Neuronal stem cell (in vitro differentiated cells): Measurements from ENCODE around the gene UBQLN1.

Experiments
- DNase-seq: peaks from one replicate; pipeline ENCODE4 v3.0.0-alpha.2; 2013; ENCODE audit warnings: low spot score
- H2AFZ ChIP-seq: one replicate; pipeline ENCODE4 v1.6.1; 2013; ENCODE audit warnings: mild to moderate bottlenecking, low read length, inconsistent platforms
- H2AK5ac ChIP-seq: 2 replicates; pipeline ENCODE4 v1.6.1; 2013; ENCODE audit warnings: low read depth, mild to moderate bottlenecking, inconsistent platforms, low read length, moderate library complexity, mixed read lengths
- H2BK120ac ChIP-seq: 2 replicates; pipeline ENCODE4 v1.6.1; 2013; ENCODE audit warnings: low read depth, mild to moderate bottlenecking, inconsistent platforms, low read length, moderate library complexity, mixed read lengths
- H2BK12ac ChIP-seq: one replicate; pipeline ENCODE4 v1.6.1; 2013; ENCODE audit warnings: low read length, inconsistent platforms
- H2BK15ac ChIP-seq: 2 replicates; pipeline ENCODE4 v1.6.1; 2013; ENCODE audit warnings: mild to moderate bottlenecking, low read length, inconsistent platforms, mixed read lengths
- H2BK5ac ChIP-seq: one replicate; pipeline ENCODE4 v1.6.1; 2013; ENCODE audit warnings: inconsistent platforms, mild to moderate bottlenecking, low read length, moderate library complexity
- H3K14ac ChIP-seq: one replicate; pipeline ENCODE4 v1.6.1; 2013; ENCODE audit warnings: low read length, inconsistent platforms
- H3K18ac ChIP-seq: 2 replicates; pipeline ENCODE4 v1.6.1; 2013; ENCODE audit warnings: low read length, inconsistent platforms
- H3K23ac ChIP-seq: 2 replicates; pipeline ENCODE4 v1.6.1; 2013; ENCODE audit warnings: low read depth, mild to moderate bottlenecking, mixed read lengths, low read length, inconsistent platforms; ENCODE audit not compliant: poor library complexity
- H3K27ac ChIP-seq: replicated peaks from 3 replicates; pipeline ENCODE4 v1.5.1; 2013; ENCODE audit warnings: low read length, inconsistent platforms
- H3K27me3 ChIP-seq, 3 experiments: 2 replicates each; pipeline ENCODE4 v1.6.1; 2013; ENCODE audit warnings: low read length in 3 of 3, mild to moderate bottlenecking in 2 of 3, inconsistent platforms in 1 of 3, low read depth in 1 of 3, mixed read lengths in 1 of 3, moderate library complexity in 1 of 3; ENCODE audit not compliant: control insufficient read depth in 3 of 3, insufficient read depth in 3 of 3
- H3K36me3 ChIP-seq, 2 donors: replicated peaks in 1 of 2; 2 replicates each; pipeline ENCODE4 v1.6.1; 2013; ENCODE audit warnings: low read length in 2 of 2; ENCODE audit not compliant: control insufficient read depth in 2 of 2, insufficient read depth in 2 of 2
- H3K4ac ChIP-seq: 2 replicates; pipeline ENCODE4 v1.6.1; 2013; ENCODE audit warnings: inconsistent platforms, mild to moderate bottlenecking, low read length, moderate library complexity
- H3K4me1 ChIP-seq, 2 donors: 1 replicate in 1 of 2; 2 replicates in 1 of 2; pipeline ENCODE4 v1.6.1; 2013; ENCODE audit warnings: low read length in 2 of 2, low read depth in 1 of 2; ENCODE audit not compliant: control insufficient read depth in 2 of 2, insufficient read depth in 1 of 2
- H3K4me2 ChIP-seq: one replicate; pipeline ENCODE4 v1.6.1; 2013; ENCODE audit warnings: mild to moderate bottlenecking, low read length, inconsistent platforms; ENCODE audit not compliant: insufficient read depth, poor library complexity, severe bottlenecking
- H3K4me3 ChIP-seq, 2 donors: 2 replicates each; pipeline ENCODE4 v1.5.1; 2013; ENCODE audit warnings: low read length in 2 of 2, mild to moderate bottlenecking in 2 of 2, inconsistent platforms in 1 of 2, moderate library complexity in 1 of 2
- H3K79me1 ChIP-seq: one replicate; pipeline ENCODE4 v1.6.1; 2013; ENCODE audit warnings: low read depth, mild to moderate bottlenecking, inconsistent platforms, low read length, moderate library complexity
- H3K9ac ChIP-seq: one replicate; pipeline ENCODE4 v1.6.1; 2013; ENCODE audit warnings: mild to moderate bottlenecking, low read depth, low read length, inconsistent platforms; ENCODE audit not compliant: poor library complexity
- H3K9me3 ChIP-seq, 2 donors: replicated peaks in 1 of 2; 2 replicates each; pipeline versions ENCODE3 to v1.6.1; 2013; ENCODE audit warnings: low read length in 2 of 2, mild to moderate bottlenecking in 2 of 2, inconsistent platforms in 1 of 2, low read depth in 1 of 2, mixed read lengths in 1 of 2, moderate library complexity in 1 of 2; ENCODE audit not compliant: control insufficient read depth in 2 of 2, insufficient read depth in 1 of 2
- H4K8ac ChIP-seq: one replicate; pipeline ENCODE4 v1.6.1; 2013; ENCODE audit warnings: low read depth, mild to moderate bottlenecking, inconsistent platforms, low read length, moderate library complexity
- H4K91ac ChIP-seq: one replicate; pipeline ENCODE4 v1.6.1; 2013; ENCODE audit warnings: low read length, low read depth, mild to moderate bottlenecking, inconsistent platforms; ENCODE audit not compliant: poor library complexity
- WGBS, 2 donors: extraction: QIAGEN DNeasy Blood & Tissue Kit; methylation state at CpG; one replicate each; pipeline ENCODE4 v1.1.7; 2013; ENCODE audit warnings: missing lambda C conversion rate in 2 of 2, mixed read lengths in 1 of 2; ENCODE audit not compliant: insufficient read length in 2 of 2, insufficient replicate concordance in 1 of 2; ENCODE audit errors: extremely low coverage in 2 of 2; 5-methylcytosine and 5-hydroxymethylcytosine counted together

The UBQLN1 gene

DNA sequence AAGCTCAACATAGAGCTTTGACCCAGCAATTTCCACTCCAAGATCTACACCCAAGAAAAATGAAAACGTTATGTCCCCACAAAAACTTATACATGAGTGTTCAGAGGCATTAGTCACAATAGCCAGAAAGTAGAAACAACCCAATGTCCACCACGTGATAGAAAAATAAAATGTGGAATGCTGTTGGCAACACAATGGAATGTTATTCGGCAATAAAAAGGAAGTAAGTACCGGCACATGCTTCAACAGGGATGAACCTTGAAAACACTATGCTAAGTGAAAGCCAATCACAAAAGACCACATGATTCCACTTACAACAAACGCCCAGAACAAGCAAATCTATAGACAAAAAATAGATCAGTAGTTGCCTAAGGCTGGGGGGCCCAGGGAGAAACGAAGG lies 6.0 kb downstream of the UBQLN1 start:
- Histone ChIP-seq H3K9me3 (peaks cover 0 to 19% of the 10 kb centered on the region in 2 donors), H4K8ac (no peak overlapping the region), H2BK15ac (no peak overlapping the region), H2BK5ac (no peak overlapping the region), H4K91ac (no peak overlapping the region), H3K79me1 (peaks cover 6% of the 10 kb centered on the region), H3K27ac (no peak overlapping the region), H3K4me2 (no peak overlapping the region), H3K14ac (no peak overlapping the region), H3K27me3 (no peaks in the 10 kb centered on the region), H2AK5ac (no peak overlapping the region), H2BK120ac (no peak overlapping the region), H3K18ac (no peak overlapping the region), H2BK12ac (no peak overlapping the region), H2AFZ (no peak overlapping the region), H3K9ac (no peak overlapping the region), H3K23ac (no peak overlapping the region), H3K4ac (no peak overlapping the region), H3K4me1 (peaks cover 0 to 1% of the 10 kb centered on the region in 2 donors), H3K4me3 (no peak overlapping the region), H3K36me3 (peaks cover 0 to 49% of the 10 kb centered on the region in 2 donors)
- no CpG with 5 or more reads among the region's 6 CpGs for WGBS, 2 donors
- no peak for DNase-seq

GRCh38 chr9:83701286-83701685 lies 6.5 kb downstream of the UBQLN1 start:
- H3K18ac ChIP-seq, result no peak overlapping the region
- no peak overlapping the region for H4K8ac ChIP-seq
- no peak overlapping the region for H2BK120ac ChIP-seq
- H3K9me3 ChIP-seq, result peaks cover 0 to 19% of the 10 kb centered on the region in 2 donors
- DNase-seq, result no peak
- H3K4me2 ChIP-seq, result no peak overlapping the region
- no peak overlapping the region for H3K14ac ChIP-seq
- no peak overlapping the region for H3K4me3 ChIP-seq
- no peak overlapping the region for H3K27ac ChIP-seq
- no peak overlapping the region for H3K23ac ChIP-seq
- H2AK5ac ChIP-seq, result no peak overlapping the region
- H3K79me1 ChIP-seq, result peaks cover 6% of the 10 kb centered on the region
- H3K4me1 ChIP-seq, result peaks cover 0 to 1% of the 10 kb centered on the region in 2 donors
- no peak overlapping the region for H2BK15ac ChIP-seq
- no peak overlapping the region for H2BK5ac ChIP-seq
- H3K9ac ChIP-seq, result no peak overlapping the region
- H3K27me3 ChIP-seq, result no peaks in the 10 kb centered on the region
- H3K4ac ChIP-seq, result no peak overlapping the region
- H2BK12ac ChIP-seq, result no peak overlapping the region
- WGBS, 2 donors, result no CpG with 5 or more reads among the region's 1 CpG
- peaks cover 0 to 49% of the 10 kb centered on the region in 2 donors for H3K36me3 ChIP-seq
- no peak overlapping the region for H4K91ac ChIP-seq
- H2AFZ ChIP-seq, result no peak overlapping the region

- H2BK12ac ChIP-seq, result no peak overlapping the region
- H3K14ac ChIP-seq, result no peak overlapping the region
- no CpG with 5 or more reads among the region's 3 CpGs for WGBS, 2 donors
- H3K9me3 ChIP-seq, result peaks cover 0 to 7% of the 10 kb centered on the region in 2 donors
- H3K9ac ChIP-seq, result no peak overlapping the region
- no peaks in the 10 kb centered on the region for H3K27me3 ChIP-seq
- no peak for DNase-seq
- H2AFZ ChIP-seq, result no peak overlapping the region
- H3K4me3 ChIP-seq, result no peak overlapping the region
- peaks cover 0 to 1% of the 10 kb centered on the region in 2 donors for H3K4me1 ChIP-seq
- H2BK15ac ChIP-seq, result no peak overlapping the region
- H4K91ac ChIP-seq, result no peak overlapping the region
- no peak overlapping the region for H2AK5ac ChIP-seq
- no peak overlapping the region for H4K8ac ChIP-seq
- H3K4me2 ChIP-seq, result no peak overlapping the region
- H3K23ac ChIP-seq, result no peak overlapping the region
- H3K4ac ChIP-seq, result no peak overlapping the region
- no peak overlapping the region for H2BK5ac ChIP-seq
- no peak overlapping the region for H3K18ac ChIP-seq
- H3K27ac ChIP-seq, result no peak overlapping the region
- no peak overlapping the region for H2BK120ac ChIP-seq
- peaks cover 6% of the 10 kb centered on the region for H3K79me1 ChIP-seq
- peaks cover 0 to 34% of the 10 kb centered on the region in 2 donors for H3K36me3 ChIP-seq
Measured at GRCh38 chr9:83699615-83700014, 8.1 kb downstream of the UBQLN1 start.

- no peak overlapping the region for H3K9ac ChIP-seq
- no peak overlapping the region for H2AK5ac ChIP-seq
- no peak overlapping the region for H2BK12ac ChIP-seq
- no peak overlapping the region for H3K4me2 ChIP-seq
- no peak overlapping the region for H2AFZ ChIP-seq
- peaks cover 6% of the 10 kb centered on the region for H3K79me1 ChIP-seq
- no peak overlapping the region for H2BK5ac ChIP-seq
- H3K4ac ChIP-seq, result no peak overlapping the region
- H4K91ac ChIP-seq, result no peak overlapping the region
- H3K27ac ChIP-seq, result no peak overlapping the region
- peaks cover 0 to 29% of the 10 kb centered on the region in 2 donors for H3K36me3 ChIP-seq
- DNase-seq, result no peak
- no peak overlapping the region for H2BK120ac ChIP-seq
- peaks cover 0 to 7% of the 10 kb centered on the region in 2 donors for H3K9me3 ChIP-seq
- H3K23ac ChIP-seq, result no peak overlapping the region
- H3K4me3 ChIP-seq, result no peak overlapping the region
- WGBS, 2 donors, result no CpG with 5 or more reads among the region's 4 CpGs
- no peak overlapping the region for H2BK15ac ChIP-seq
- no peaks in the 10 kb centered on the region for H3K27me3 ChIP-seq
- no peak overlapping the region for H4K8ac ChIP-seq
- peaks cover 0 to 1% of the 10 kb centered on the region in 2 donors for H3K4me1 ChIP-seq
- no peak overlapping the region for H3K18ac ChIP-seq
- H3K14ac ChIP-seq, result no peak overlapping the region
Measured at GRCh38 chr9:83698976-83699585, 8.7 kb downstream of the UBQLN1 start.
